Stimulated activated CD8-positive, alpha-beta memory T cell treated with anti-CD3 and anti-CD28 coated beads, Interleukin-12 subunit alpha, Interleukin-12 subunit beta, amount 100 ng/mL, for 24 hours (primary cell): ENCODE measurements around the gene FAM131A.

ENCODE experiments used
- DNase-seq: peaks from one replicate; pipeline ENCODE4 v3.0.0-alpha.2; 2020; ENCODE audit errors: extremely low read depth

Gene FAM131A

DNA sequence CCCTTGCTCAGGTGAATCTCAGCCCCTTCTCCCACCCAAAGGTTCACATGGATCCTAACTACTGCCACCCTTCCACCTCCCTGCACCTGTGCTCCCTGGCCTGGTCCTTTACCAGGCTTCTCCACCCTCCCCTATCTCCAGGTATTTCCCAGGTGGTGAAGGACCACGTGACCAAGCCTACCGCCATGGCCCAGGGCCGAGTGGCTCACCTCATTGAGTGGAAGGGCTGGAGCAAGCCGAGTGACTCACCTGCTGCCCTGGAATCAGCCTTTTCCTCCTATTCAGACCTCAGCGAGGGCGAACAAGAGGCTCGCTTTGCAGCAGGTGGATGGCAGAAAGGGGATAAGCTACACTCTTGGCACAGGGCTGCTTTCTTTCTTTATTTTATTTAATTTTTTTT is 4.5 kb downstream of the FAM131A start:
- no peak for DNase-seq

DNA sequence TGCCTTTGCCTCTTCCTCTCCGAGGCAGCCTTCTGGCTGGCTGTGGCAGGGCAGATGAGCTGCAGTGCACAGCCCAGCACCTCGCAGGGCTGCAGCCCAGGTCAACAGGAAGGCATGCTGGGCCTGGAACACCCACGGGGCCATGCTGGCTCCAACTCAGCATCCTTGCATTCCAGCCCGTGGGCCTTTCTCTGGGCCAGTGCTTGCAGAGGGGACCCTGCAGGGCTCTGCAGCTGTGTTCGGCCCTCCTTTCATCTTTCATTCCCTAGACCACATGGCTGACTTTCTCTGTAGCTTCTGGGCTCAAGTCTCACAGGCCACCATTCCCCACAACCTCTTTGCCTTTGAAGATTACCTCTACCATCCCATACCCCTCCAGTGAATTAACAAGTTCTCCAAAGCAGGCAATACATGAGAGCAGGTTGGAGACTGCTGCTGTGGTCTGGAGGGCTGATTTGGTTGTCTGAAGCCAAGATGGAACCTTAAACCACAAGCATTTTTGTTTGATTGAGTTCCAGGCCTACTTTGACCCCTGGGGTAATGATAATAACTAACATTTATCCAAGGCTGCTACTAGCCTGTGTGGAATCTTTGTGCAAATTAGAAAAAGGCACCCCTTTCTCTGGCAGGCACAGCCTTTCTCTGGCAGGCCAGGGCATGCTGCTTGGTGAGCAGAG is 5.9 kb downstream of the FAM131A start:
- no peak for DNase-seq

DNA sequence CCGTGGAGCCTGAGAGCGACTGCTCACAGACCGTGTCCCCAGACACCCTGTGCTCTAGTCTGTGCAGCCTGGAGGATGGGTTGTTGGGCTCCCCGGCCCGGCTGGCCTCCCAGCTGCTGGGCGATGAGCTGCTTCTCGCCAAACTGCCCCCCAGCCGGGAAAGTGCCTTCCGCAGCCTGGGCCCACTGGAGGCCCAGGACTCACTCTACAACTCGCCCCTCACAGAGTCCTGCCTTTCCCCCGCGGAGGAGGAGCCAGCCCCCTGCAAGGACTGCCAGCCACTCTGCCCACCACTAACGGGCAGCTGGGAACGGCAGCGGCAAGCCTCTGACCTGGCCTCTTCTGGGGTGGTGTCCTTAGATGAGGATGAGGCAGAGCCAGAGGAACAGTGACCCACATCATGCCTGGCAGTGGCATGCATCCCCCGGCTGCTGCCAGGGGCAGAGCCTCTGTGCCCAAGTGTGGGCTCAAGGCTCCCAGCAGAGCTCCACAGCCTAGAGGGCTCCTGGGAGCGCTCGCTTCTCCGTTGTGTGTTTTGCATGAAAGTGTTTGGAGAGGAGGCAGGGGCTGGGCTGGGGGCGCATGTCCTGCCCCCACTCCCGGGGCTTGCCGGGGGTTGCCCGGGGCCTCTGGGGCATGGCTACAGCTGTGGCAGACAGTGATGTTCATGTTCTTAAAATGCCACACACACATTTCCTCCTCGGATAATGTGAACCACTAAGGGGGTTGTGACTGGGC is 7.3 kb downstream of the FAM131A start:
- no peak for DNase-seq

DNA sequence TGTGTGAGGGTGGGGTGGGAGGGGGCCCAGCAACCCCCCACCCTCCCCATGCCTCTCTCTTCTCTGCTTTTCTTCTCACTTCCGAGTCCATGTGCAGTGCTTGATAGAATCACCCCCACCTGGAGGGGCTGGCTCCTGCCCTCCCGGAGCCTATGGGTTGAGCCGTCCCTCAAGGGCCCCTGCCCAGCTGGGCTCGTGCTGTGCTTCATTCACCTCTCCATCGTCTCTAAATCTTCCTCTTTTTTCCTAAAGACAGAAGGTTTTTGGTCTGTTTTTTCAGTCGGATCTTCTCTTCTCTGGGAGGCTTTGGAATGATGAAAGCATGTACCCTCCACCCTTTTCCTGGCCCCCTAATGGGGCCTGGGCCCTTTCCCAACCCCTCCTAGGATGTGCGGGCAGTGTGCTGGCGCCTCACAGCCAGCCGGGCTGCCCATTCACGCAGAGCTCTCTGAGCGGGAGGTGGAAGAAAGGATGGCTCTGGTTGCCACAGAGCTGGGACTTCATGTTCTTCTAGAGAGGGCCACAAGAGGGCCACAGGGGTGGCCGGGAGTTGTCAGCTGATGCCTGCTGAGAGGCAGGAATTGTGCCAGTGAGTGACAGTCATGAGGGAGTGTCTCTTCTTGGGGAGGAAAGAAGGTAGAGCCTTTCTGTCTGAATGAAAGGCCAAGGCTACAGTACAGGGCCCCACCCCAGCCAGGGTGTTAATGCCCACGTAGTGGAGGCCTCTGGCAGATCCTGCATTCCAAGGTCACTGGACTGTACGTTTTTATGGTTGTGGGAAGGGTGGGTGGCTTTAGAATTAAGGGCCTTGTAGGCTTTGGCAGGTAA is 8.1 kb downstream of the FAM131A start:
- DNase-seq, result no peak

DNA sequence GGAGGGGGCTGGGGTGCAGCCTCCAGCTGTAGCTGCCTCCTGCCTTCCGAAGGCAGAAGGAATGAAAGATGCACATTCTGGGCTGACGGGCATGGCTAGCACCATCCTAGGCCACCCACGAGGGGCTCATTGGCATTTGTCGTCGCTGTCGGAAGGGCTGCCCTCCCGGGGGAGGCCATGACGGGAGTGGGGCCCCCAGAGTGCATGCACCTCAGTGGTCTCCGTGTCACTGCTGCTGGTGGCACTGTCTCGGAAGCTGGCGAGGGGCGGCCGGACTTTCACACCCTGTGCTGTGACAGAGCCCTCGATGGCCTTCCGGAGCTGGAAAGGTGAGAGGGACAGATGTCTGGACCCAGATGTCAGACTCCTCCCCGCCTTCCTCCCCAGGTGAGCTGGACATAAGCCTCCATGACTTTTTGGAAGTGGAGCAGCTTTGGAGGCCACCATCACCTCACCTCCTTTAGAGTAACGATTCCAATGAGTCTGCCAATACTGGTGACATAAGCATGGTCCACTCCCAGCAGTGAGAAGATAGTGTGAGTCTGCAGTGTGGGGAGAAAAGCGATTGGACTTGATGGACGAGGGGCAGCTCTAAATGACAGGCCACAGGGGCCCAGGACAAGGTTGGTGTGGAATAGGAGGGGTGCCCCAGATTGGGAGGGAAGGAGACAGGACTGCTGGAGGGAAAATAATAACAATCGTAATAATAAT is 9.2 kb downstream of the FAM131A start:
- no peak for DNase-seq

DNA sequence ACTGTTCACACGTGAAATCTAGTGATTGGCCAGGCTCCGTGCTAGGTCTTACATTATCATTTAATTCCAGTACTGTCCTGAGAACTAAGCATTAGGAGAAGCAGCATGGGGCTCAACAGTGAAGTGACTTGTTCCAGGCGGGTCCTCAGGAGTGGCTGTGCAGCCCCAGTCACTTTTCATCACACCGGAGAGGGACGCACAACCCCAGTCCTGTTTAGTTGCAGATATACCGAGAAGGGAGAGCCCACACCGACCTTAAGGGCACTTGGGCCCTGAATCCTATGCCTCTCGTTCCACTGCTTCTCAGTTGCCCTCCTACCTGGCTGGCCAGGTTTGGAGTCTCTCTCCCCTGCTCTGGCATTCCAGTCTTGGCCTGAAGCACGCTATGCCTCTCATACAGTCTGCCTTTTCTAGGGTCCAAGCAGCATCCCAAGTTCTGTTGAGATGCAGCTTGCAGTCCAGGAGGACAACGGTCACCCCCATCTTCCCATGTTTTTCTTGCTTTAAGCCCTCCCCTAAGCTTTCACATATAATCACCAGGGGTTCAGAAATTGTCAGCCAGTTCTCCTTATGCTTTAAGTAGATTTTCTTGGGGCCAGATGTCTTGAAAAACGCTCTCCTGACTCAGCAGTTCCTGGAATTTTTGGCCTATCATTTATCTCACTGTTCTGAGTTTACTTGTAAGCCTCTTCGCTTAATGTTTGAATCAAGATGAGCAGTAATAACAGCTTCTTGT is 10.1 kb downstream of the FAM131A start:
- DNase-seq, result no peak

DNA sequence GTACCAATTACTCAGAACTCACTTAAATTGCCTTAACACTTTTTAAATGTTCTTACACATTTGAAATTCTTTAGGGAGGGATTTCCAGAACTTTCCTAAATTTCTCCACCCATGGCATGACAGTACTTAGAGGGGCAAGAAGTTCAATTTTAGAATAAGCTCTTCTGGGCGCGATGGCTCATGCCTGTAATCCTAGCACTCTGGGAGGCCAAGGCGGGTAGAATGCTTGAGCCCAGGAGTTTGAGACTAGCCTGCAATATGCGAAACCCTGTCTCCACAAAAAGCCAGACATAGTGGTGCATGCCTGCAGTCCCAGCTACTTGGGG is 10.6 kb downstream of the FAM131A start:
- no peak for DNase-seq

DNA sequence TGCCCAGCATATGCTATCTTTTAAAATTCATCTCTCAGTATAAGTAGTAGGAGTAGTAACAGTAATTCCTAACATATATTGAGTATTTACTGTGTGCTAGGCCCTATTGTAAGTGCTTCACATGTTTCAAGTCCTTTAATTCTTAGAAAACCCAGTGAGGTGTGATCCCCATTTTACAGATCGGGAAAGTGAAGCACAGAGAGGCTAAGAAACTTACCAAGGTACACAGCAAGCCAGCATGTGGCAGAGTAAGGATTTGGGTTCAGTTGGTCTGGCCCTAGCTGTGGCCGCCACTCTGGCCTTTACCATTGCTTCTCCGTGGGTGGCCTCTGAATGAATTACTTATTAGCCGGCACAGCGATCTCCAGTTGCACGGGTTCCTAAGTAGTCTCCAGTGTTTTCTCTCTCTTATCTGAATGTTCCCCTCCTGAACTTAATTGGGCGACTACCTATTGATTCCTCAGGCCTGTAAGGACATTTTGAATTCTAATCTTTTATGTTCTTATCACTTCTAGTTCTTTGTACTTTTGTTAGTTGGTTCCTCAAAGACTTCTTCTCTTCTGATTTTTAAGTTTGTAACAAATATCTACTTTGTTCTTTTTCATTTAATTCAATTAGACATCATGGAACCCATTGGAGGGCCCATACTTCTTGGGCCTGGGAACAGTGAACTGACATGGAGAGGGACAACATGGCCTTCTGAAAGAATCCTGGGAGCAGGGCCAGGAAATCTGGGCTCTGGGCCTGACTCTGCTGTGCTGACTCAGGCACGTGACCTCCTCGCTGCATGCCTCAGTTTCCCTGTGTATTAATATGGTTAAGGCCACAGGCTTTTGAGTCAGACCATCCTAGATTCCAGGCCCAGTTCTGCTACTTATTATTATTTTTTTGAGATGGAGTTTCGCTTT is 12.4 kb downstream of the FAM131A start:
- DNase-seq, result no peak

DNA sequence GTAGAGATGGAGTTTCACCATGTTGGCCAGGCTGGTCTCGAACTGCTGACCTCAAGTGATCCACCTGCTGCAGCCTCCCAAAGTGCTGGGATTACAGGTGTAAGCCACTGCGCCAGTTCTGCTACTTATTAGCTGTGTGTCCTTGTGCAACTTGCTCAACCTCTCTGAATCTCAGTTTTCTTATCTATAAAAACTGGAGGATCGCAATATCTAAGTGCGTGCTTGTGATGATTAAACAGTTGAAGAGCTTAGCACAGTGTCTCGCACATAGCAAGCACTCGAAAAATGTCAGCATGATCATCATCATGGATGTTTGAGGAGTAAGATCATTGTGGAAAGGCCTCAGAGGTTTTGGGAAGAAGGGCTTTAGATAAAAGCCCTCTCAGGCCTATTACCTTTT is 13.2 kb downstream of the FAM131A start:
- no peak for DNase-seq

DNA sequence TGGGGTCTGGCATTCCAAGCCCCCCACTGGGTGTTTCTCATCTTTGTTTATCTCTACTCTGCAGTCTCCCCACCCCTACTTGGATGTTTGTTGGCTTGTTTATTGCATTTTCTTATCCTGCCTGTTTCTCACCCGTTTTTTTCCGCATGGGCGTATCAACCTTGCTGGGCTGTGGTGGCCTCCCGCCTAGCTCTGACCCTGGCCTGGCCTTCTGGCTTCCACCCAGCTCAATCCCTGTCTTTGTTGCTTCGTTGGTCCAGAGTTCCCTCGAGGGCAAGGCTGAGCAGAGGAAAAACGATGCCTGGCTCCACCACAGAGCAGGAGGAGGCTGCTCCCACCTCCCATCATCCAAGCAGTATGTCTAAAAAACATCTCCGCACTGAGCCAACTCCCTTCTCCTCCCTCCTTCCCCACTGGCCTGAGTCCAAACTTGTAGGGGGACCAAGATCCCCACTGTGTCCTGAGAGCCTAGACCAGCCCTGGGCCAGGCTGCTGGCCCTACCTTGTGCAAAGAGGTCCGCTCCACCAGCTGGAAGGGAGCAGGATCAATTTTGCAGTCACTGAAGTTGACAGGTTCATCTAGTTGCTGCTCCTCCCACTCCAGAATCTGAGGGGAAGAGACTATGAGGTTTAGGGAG is 14.2 kb downstream of the FAM131A start:
- no peak for DNase-seq

DNA sequence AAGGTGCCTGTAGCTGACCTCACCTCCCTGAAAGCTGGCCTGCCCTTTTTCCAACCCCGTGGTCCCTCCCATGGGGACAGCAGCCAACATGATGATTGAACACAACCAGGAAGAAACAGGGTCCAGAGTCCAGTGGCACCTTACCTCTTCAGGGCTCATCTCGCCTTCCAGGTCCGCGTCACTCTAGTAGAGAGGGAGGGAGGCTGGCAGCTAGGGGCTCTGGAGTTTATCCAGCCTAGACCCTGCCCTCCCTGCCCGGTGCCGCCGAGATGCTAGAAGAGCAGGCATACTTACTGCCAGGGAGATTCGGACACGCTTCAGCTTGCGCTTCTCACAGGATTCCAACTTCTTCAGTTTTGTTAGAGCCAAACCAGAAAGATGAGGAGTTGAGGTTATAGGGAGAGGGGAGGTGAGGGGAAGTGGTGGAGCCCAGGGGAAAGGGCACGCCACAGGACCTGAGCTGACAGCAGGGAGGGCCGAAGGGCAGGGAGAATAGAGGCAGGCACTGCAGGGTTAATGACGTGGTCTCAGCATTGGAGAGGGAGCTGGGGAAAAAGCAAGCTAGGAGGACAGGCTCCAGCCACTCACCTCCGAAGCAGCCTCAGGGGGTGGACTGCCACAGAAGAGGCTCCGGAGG is 14.9 kb downstream of the FAM131A start:
- DNase-seq, result no peak

DNA sequence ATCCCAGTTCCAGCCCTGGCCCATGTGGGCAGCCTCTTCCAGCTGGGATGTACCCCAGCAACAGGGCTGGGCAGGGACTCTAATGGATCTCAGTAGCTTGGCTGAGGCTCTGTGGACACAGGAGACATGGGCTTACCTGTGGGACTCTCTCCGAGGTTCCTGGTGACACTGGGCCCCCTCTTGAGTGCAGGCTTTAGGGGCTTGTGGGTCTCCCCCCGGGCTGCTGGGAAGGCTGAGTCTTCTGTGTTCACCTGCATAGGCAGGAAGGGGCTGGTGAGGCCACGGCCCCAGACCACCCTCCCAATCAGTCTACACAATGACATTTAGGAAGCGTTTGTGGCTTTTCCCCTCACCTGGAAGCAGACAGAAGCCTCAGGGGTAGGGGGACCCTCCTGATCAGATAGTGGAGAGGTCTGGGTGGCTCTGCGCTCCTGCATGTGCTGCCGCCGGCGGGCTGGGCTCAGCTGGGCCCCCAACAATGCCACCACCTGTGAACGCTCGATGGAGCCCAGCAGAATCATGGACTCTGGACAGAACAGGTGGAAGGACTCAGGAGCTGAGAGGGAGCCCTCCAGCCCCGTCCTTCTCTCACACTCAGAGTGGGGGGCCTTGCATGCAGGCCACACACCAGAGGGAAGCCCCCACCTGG is 15.6 kb downstream of the FAM131A start:
- no peak for DNase-seq

DNA sequence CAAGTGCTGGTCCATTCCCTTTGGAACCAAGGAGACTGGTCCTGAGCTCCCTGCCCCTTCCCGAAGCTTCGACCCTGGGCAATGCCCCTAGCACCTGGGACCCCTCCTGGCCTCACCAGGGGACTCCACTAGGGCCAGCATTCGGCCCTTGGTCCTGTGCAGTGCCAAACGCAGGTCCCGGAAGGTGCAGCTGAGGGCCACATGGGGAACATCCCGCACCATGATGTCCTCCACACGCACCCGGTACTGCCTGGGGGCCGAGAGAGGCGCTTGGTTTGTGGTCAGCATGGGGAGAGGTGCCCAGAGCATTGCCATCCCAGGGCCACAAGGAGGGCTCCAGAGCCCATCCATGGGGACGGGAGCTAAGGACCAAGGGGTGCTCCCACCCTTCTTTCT is 16.1 kb downstream of the FAM131A start:
- no peak for DNase-seq

DNA sequence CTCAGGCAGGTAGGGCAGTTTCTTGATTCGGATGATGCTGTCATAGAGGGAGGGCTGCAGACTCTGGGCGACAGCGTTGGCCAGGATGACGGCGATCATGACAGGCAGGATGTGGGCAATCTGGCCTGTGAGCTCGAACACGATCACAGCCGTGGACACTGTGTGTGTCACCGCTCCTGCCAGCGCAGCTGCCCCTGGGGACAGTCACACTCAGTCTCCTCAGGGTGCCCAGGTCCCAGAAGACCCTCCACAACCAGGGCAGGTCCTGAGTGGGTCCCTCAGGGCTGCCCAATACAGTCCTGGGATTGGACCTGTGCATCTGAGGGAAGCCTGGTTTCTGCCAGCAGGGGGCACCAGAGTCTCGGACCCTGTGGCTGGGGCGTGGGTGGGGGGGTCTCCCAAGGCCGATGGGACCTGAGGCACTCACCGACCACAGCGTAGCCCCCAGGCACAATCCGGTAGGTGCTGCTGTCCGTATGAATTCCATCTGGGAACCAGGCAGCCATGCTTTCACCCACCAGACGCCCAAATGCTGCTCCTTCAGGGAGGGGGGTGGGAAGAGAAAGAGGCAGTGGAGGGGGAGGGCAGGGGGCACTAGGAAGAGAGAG is 16.8 kb downstream of the FAM131A start:
- no peak for DNase-seq

DNA sequence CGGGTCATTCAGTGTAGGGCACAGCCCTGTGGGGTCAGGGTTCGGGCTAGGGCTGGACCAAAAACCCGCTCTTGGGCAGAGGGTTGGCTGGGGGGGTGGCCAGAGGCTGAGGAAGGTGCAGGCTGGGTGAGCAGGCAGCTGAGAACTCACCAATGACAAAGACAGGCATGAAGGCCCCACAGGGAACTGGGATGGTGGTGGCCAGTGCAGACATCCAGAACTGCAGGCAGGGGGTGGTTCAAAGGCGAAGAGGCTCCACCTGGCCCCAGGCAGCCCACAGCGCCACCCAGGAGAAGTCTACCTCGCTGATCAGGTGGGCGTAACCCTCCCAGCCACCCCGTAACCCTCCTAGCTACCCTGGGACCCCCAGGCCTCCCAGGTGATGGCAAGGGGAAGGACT is 17.4 kb downstream of the FAM131A start:
- DNase-seq, result no peak

DNA sequence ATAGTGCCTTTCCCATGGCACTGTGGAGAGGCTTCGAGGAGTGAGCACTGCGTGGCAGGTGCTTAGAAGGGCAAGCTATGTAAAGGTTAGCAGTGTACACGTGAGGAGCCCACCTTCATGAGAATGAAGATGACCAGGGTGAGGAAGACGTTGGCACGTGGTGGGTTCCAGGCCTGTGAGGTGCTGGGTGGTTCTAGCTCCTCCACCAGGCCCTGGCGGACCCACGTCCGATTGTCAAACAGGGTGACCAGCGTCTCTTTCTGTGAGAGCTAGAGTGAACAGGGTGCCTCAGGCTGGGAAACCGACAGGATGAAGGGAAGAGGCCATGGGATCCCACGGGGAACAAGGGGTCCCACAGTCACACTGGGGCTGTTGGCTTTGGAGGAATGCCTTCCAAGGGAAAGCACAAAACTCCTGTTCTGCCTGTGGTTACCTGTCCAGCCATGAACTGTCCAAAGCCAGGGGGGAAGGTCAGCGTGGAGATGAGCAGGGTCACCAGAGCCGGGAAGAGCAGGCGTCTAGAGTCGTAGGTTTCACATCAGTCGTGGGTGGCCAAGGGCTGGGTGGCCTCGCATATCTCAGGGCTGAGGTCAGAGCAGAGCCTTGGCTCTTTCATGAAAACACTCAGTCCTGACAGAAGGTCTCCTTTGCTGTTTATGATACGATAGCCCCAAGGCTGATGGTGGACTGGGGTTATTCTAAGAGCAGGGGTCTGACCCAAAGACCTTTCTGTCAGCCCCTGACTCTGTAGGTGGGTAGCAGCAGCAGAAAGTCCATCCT is 18.1 kb downstream of the FAM131A start:
- DNase-seq, result no peak

DNA sequence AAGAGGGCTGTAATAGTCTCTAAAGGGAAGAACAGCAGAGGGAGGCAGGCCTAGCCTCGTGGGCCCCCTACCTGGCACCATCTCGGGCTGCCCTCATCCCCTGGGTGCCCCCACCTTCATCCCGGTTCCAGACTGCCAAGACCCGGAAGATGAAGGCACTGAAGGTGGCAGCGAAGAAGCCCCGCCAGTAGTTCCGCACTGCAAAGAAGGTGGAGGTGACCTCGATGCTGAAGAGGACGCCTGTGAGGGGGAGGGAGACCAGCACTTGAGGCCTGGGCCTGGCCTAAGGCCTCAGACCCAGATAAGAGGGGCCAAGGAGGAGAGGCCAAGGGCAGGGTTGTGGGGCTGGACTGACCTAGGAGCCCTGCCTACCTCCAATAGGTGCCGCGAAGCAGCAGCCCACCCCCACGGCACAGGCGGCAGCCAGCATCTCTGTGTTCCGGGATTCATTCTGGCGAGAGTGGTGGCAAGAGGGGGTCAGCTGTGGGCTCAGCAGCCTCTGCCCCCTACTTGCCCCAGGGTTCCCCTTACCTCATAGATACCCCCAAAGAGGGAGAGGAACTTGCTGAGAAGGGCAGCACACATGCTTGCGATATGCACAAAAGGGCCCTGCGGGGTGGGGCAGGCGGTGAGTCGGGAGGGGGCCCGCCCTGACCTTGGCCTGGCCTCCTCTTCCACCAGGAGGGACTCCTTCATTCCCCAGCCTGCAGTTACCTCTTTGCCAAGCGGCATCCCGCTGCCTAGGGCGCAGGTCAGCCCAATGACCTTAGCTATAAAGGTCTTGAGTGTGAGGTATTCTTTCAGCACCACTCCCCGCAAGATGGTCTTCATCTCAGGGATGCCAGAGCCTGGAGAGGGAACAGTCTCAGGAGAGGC is 20.1 kb downstream of the FAM131A start:
- no peak for DNase-seq
